ENCODE data around the gene ZBTB5.
"Not testable (repeated sequence)": the region's sequence is repeated elsewhere in the genome, so short reads cannot be mapped to it uniquely, and the experiment has no call there.

Gene ZBTB5

DNA sequence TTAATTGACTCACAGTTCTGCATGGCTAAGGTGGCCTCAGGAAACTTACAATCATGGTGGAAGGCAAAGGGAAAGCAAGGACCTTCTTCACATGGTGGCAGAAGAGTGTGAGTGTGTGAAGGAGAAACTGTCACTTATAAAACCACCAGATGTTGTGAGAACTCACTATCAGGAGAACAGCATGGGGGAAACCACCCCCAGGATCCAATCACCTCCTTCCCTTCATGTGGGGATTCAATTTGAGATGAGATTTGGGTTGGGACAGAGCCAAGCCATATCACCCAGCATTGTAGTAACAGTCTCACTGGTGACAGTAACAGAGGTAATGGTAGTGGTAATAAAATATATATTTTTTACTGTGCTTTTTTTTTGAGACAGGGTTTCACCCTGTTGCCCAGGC, 18.1 kb downstream of the ZBTB5 start:
- no peak for FAIRE-seq

GRCh38 chr9:37446401-37446800, 18.8 kb downstream of the ZBTB5 start:
- no peak for FAIRE-seq

- no peak for FAIRE-seq
Measured at GRCh38 chr9:37445832-37446231, 19.4 kb downstream of the ZBTB5 start.

DNA sequence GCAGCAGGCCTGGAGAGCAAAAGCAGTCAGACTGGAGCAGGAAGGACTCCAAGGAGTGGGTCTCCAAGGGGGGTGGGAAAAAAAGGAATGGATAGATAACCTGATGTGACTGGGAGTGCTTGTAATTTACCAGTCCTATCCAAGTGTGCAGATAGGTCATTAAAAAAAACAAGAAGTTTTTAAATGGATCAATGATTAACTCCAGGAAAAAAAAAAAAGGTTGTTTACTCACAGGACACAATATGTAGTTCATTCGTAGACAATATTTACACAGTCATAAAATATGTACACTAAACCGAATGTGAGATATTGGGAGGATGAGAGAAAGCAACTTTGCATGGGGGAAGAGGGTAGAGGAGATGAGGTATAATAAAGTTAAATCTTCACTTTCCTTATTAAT, 20.4 kb downstream of the ZBTB5 start:
- FAIRE-seq, result no peak

GRCh38 chr9:37443566-37443965, 21.7 kb downstream of the ZBTB5 start:
- no peak for FAIRE-seq

DNA sequence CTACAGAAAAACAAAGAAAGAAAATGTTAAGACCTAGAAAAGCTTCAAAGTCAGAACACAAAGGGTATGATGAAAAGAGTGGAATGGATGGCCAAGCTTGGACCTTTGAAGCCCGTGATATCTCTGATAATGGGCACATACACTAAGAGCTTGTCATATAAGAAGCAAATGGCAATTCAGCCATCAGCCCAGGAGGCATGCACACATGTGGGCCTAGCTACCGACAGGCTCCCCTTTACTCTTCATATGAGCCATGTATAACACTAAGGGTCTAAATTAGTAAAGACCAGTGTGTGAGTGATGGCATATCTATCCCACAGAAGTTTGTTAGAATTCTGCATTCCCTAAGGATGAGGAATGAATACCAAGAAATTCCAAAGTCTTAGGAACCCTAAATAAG, 22.7 kb downstream of the ZBTB5 start:
- no peak for FAIRE-seq

- FAIRE-seq, result no peak
Measured at GRCh38 chr9:37441776-37442370, 23.4 kb downstream of the ZBTB5 start.

GRCh38 chr9:37438359-37438758, 26.9 kb downstream of the ZBTB5 start:
- no peak for FAIRE-seq

- no peak for FAIRE-seq
Measured at GRCh38 chr9:37437621-37438020, 27.6 kb downstream of the ZBTB5 start.

GRCh38 chr9:37437010-37437409, 28.2 kb downstream of the ZBTB5 start:
- no peak for FAIRE-seq

- no peak for FAIRE-seq
Measured at GRCh38 chr9:37436540-37436939, 28.7 kb downstream of the ZBTB5 start.

- FAIRE-seq, result no peak
Measured at GRCh38 chr9:37433867-37434371, 31.3 kb downstream of the ZBTB5 start.

- no peak for FAIRE-seq
Measured at GRCh38 chr9:37432020-37432419, 33.2 kb downstream of the ZBTB5 start.

GRCh38 chr9:37430841-37431597, 34.2 kb downstream of the ZBTB5 start:
- no peak for FAIRE-seq

DNA sequence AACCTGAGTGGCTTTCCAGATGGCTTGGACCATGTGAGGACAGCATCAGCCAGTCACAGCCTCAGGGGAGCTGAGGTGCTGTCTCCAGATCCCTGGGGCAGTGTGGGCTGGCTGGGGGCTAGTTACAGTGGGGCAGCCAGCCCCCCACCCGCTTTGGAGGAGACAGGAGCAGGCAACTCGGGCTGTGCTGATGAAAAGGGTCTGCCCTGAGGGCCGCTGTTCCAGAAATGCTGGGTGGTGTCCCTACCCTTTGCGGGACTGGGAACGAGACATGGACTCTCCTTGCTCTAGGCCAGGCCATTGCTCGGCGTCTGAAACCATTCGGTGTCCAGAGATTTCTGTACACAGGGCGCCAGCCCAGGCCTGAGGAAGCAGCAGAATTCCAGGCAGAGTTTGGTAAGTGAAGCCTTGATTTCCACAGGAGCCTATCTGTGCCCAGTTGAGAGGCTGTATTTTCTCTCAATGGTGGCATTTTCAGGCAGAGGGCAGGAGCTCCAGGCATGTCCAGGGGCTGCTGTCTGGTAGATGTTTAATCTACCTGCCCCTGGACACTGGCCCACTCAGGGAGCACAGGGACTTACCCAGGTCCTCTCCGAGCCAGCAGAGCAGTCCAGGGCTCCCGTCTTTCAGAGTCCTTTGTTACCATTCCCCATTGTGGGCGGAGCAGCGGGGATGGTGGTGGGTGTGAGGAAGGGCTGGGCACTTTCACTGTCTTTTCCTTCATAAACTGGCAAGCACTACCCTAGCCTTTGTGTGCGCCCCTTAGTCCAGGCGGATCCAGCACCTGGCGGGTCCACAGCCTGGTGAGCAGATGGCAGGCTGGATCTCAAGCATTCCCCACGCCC, 35.6 kb downstream of the ZBTB5 start:
- FAIRE-seq, result no peak

DNA sequence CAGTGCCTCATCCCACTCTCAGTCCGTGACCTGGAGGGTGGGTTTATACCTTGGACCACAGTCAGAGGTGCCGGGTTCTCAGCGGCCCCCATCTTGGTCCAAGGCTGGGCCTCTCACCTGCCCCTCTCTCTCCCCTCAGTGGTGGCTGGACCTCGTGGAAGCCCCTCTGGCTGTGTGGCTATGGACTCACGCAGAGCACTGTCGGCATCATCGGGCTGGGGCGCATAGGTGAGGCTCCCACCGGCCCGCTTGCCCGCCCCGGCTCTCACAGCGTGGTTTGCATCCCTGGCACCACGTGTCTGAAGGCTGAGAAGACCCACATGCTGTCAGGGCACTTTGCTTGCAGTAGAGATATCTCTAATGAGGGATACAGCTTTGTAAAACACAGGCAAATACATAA, 36.9 kb downstream of the ZBTB5 start:
- no peak for FAIRE-seq

DNA sequence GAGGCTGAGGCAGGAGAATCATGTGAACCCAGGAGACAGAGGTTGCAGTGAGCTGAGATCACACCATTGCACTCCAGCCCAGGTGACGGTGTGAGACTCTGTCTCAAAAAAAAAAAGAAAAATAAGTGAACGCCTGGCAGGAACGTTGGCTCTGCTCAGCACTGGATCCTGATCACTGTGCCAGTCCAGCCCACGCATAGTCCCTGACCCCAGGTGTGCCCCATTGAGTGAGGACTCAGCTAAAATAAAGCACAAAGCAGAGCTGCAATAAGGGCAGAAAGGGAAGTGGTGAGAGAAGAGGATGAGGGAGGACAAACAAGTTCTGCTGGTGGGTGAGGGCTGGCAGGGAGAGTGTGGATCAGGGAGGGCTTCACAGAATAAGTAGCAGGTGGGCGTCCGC, 38.4 kb downstream of the ZBTB5 start:
- FAIRE-seq, result no peak

DNA sequence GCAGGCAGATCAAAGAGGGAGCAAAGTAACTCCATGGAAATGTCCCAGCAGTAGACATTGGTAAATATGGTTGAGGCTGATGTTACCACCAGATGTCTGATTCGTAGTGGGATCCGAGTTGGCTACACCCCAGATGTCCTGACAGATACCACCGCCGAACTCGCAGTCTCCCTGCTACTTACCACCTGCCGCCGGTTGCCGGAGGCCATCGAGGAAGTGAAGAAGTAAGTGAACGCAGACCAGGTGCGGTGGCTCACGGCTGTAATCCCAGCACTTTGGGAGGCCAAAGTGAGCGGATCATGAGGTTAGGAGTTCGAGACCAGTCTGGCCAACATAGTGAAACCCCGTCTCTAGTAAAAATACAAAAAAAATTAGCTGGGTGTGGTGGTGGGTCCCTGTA, 38.8 kb downstream of the ZBTB5 start:
- FAIRE-seq, result not testable (repeated sequence)

- FAIRE-seq, result no peak
Measured at GRCh38 chr9:37425298-37425752, 39.9 kb downstream of the ZBTB5 start.

- no peak for FAIRE-seq
Measured at GRCh38 chr9:37424686-37425297, 40.5 kb downstream of the ZBTB5 start.

- FAIRE-seq, result no peak
Measured at GRCh38 chr9:37424204-37424685, 41.0 kb downstream of the ZBTB5 start.

- FAIRE-seq, result no peak
Measured at GRCh38 chr9:37423508-37423907, 41.7 kb downstream of the ZBTB5 start.

Data from islet of Langerhans (tissue), 1 donor.